NCI-H187 (cell line): ENCODE measurements around the gene RPS6KL1.

Experiments used
- DNase-seq, 2 experiments: peaks; one replicate each; lab custom pipeline; 2025; lab: John Stamatoyannopoulos, UW

RPS6KL1 gene

GRCh38 chr14:74952180-74952665 is 29.2 kb upstream of the RPS6KL1 start:
- no peak for DNase-seq

- DNase-seq = no peak
Observed at GRCh38 chr14:74951443-74952179, 28.6 kb upstream of the RPS6KL1 start.

GRCh38 chr14:74950795-74951442 is 27.9 kb upstream of the RPS6KL1 start:
- no peak for DNase-seq

- DNase-seq = no peak
Observed at GRCh38 chr14:74949859-74950573, 27.0 kb upstream of the RPS6KL1 start.

GRCh38 chr14:74949191-74949601 is 26.1 kb upstream of the RPS6KL1 start:
- no peak for DNase-seq

GRCh38 chr14:74948228-74949175 is 25.4 kb upstream of the RPS6KL1 start:
- no peak for DNase-seq

GRCh38 chr14:74947353-74948227 is 24.5 kb upstream of the RPS6KL1 start:
- DNase-seq = no peak

- no peak for DNase-seq
Observed at GRCh38 chr14:74946659-74947281, 23.7 kb upstream of the RPS6KL1 start.

- peak in 1 of 2 experiments; percentile 20 for DNase-seq
Observed at GRCh38 chr14:74945852-74946658, 23.0 kb upstream of the RPS6KL1 start.

- no peak for DNase-seq
Observed at GRCh38 chr14:74945261-74945851, 22.3 kb upstream of the RPS6KL1 start.

- no peak for DNase-seq
Observed at GRCh38 chr14:74942608-74943007, 19.5 kb upstream of the RPS6KL1 start.

- no peak for DNase-seq
Observed at GRCh38 chr14:74942181-74942580, 19.1 kb upstream of the RPS6KL1 start.

- no peak for DNase-seq
Observed at GRCh38 chr14:74941676-74942097, 18.6 kb upstream of the RPS6KL1 start.

- DNase-seq = no peak
Observed at GRCh38 chr14:74940956-74941565, 18.0 kb upstream of the RPS6KL1 start.

GRCh38 chr14:74938531-74939495 is 15.8 kb upstream of the RPS6KL1 start:
- no peak for DNase-seq

GRCh38 chr14:74937171-74937570 is 14.1 kb upstream of the RPS6KL1 start:
- DNase-seq = no peak

- no peak for DNase-seq
Observed at GRCh38 chr14:74936731-74937130, 13.7 kb upstream of the RPS6KL1 start.
